ENCODE data around the gene HSF4.
A peak's percentile ranks its signal among the peaks of the same experiment; 100 is the strongest.

The HSF4 gene

GRCh38 chr16:67187175-67187890 is 22.8 kb downstream of the HSF4 start:
- no peak for DNase-seq

DNA sequence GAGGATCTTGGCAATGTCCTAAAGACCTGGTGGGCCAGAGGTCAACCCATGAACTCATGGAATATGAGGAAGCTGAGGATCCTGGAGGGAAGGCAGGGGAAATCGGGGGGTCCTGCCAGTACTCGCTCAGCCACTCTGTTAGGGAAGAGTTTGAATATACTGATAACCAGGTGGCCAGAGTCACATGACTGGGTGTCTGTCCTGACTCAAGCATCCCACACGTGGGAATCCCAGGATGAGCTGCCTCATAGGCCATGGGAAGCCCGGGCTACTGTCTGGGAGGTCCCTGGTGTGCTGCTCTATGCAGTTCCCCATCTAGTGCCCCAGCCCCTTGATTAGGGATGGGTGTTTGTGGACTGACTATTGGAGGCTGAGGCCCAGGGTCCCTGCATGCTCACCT is 23.8 kb downstream of the HSF4 start:
- DNase-seq, result no peak

DNA sequence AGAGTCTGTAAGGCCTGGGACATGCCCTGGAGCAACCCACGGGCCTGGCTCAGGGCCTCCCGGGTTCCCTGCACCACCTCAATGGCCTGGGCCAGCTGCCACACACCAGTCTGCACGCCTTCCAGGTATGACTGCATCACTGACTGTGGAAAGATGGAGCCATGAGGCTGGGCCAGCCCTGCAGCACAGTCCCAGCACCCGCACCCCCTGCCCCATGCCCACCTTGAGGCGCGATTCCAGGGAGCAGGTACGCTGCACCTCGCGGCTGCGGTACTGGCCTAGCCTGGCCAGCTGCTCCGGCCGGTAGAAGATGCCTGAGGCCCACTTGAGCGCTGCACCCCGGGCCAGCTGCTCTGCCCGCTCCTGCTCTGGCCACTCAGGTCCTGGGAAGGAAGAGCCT is 24.3 kb downstream of the HSF4 start:
- DNase-seq, result no peak

GRCh38 chr16:67190041-67190440 is 25.5 kb downstream of the HSF4 start, which contains the start of gene EXOC3L1:
EXOC3L1 (minus strand) TSS chr16:67190136; CDS start chr16:67189676, 460 bp downstream.
- DNase-seq, result no peak

GRCh38 chr16:67190448-67191399 is 26.2 kb downstream of the HSF4 start:
- DNase-seq, result no peak

- DNase-seq, result no peak
Measured at GRCh38 chr16:67191411-67191994, 27.0 kb downstream of the HSF4 start.

- DNase-seq, result peak; percentile 70
Measured at GRCh38 chr16:67191995-67192681, 27.6 kb downstream of the HSF4 start, which contains the start of gene E2F4. E2F4 (plus strand) TSS chr16:67192155; CDS start chr16:67192228, 73 bp downstream.

DNA sequence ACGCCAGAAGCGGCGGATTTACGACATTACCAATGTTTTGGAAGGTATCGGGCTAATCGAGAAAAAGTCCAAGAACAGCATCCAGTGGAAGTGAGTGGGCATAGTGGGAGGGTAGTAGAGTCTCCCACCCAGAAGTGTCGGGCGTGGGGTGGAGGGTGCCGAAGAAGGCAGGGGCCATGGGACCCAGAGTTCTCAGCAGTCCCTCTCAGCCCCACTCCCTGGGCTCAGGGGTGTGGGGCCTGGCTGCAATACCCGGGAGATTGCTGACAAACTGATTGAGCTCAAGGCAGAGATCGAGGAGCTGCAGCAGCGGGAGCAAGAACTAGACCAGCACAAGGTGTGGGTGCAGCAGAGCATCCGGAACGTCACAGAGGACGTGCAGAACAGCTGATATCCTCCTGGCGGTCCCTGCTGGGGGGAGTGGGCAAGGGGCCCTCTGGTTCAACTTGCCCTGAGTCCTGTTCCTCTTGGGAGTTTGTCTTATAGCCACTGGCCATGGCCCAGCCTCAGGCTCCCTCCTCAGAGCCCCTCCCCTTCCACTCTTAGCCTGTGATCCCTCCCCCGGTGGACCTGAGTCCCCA is 28.3 kb downstream of the HSF4 start:
- DNase-seq, result no peak

DNA sequence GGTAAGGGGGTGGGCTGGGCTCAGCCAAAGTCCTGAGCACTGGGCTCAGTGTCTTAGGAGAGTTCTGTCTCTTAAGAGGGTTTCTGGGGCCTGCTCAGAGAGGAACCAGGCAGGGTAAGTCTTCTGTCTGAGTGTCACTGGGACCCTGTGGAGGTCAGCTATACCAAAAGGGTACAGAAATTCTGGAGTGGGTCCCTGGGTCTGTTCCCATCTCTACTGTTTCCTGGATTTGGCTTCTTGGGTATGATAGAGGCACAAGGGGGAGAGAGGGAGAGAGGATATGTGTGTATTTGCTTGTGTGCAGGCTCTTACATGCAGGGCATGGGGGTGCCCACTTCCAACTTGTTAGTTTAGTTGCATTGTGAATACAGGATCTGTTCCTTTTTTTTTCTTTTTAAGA is 29.0 kb downstream of the HSF4 start:
- no peak for DNase-seq

GRCh38 chr16:67194260-67194659 is 29.7 kb downstream of the HSF4 start:
- no peak for DNase-seq

DNA sequence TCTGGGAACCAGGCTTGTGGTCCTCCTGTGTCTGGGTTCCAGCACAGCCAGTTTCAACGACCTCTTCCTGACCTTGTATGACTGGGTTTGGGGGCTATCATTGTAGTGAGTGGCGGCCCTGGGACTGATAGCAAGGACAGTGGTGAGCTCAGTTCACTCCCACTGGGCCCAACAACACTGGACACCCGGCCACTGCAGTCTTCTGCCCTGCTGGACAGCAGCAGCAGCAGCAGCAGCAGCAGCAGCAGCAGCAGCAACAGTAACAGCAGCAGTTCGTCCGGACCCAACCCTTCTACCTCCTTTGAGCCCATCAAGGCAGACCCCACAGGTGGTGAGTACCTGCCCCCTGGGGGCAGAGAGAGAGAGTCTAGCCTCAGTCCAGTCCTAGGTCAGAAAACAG is 31.1 kb downstream of the HSF4 start:
- DNase-seq, result no peak

- no peak for DNase-seq
Measured at GRCh38 chr16:67196881-67197280, 32.3 kb downstream of the HSF4 start.

- DNase-seq, result no peak
Measured at GRCh38 chr16:67197704-67198103, 33.2 kb downstream of the HSF4 start.

- DNase-seq, result peak; percentile 63
Measured at GRCh38 chr16:67198238-67198734, 33.7 kb downstream of the HSF4 start.

- peak; percentile 55 for DNase-seq
Measured at GRCh38 chr16:67199011-67199807, 34.7 kb downstream of the HSF4 start, which contains the start of gene ELMO3. ELMO3 (plus strand) TSS chr16:67199131; CDS start chr16:67199327, 196 bp downstream.

DNA sequence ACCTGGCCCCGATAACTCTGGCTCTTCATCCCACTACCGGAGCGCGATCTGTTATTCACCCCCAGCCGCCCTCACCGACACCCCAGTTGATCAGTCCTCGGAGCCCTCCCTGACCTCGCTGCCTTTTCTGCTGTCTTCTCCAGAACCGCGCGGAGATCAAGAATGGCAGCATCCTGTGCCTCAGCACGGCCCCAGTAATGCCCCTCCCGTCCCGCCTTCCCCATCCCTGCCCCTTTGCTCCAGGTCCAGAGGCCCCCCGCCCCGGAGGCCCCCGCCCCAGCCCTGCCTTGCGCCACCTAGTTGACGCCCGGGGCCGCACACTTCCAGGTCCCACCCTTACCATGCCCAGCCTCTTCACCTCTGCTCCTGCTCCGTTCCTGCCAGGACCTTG is 35.3 kb downstream of the HSF4 start:
- DNase-seq, result no peak

DNA sequence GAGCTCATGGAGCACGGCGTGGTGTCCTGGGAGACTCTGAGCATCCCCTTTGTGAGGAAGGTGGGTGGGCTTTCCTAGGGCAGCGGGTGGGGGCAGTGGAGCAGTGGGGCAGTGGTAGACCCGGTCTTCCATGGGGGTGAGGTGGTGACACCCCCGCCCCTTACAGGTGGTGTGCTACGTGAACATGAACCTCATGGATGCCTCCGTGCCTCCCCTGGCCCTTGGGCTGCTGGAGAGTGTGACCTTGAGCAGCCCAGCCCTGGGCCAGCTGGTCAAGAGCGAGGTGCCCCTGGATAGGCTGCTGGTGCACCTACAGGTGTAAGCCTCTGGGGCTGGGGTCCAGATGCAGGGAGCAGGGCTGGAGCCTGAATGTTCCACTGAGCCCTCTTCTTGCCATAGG is 35.9 kb downstream of the HSF4 start:
- no peak for DNase-seq

DNA sequence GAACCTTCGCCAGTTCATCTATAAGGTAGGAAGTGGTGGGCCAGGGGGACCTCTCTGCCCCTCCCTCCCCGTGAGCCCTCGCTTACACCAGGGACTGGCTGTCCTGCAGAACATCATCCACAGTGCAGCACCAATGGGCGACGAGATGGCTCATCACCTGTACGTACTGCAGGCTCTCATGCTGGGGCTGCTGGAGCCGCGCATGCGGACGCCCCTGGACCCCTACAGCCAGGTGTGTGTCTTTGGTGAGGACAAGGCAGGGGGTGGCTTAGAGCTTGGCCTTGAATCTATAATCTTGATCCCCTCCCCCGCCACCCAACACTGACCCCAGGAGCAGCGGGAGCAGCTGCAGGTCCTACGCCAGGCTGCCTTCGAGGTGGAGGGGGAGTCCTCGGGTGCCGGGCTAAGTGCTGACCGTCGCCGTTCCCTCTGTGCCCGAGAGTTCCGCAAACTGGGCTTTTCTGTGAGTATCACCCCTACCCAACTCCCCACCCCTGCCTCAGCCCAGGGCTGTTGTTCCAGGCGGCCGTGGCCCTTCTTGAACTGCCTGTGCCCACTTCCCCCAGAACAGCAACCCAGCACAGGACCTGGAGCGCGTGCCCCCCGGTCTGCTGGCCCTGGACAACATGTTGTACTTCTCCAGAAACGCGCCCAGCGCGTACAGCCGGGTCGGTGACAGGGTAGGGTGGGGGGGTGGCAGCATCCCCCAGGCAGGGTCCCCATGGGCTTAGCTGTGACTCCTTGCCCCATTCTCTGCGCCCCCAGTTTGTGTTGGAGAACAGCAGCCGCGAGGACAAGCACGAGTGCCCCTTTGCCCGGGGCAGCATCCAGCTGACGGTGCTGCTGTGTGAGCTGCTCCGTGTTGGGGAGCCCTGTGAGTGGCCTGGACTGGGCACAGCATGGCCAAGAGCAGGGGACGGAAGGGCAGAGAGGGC is 37.1 kb downstream of the HSF4 start:
- no peak for DNase-seq

DNA sequence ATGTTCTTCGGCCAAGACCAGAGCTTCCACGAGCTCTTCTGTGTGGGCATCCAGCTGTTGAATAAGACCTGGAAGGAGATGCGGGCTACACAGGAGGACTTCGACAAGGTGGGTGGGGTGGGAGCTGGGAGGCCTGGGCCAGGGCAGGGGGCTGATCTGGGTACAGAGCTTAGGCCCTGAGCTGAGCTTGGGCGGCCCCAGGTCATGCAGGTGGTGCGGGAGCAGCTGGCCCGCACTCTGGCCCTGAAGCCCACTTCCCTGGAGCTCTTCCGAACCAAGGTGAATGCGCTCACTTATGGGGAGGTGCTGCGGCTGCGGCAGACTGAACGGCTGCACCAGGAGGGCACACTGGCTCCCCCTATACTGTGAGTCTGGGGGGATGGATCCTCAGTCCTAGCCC is 37.9 kb downstream of the HSF4 start:
- no peak for DNase-seq

DNA sequence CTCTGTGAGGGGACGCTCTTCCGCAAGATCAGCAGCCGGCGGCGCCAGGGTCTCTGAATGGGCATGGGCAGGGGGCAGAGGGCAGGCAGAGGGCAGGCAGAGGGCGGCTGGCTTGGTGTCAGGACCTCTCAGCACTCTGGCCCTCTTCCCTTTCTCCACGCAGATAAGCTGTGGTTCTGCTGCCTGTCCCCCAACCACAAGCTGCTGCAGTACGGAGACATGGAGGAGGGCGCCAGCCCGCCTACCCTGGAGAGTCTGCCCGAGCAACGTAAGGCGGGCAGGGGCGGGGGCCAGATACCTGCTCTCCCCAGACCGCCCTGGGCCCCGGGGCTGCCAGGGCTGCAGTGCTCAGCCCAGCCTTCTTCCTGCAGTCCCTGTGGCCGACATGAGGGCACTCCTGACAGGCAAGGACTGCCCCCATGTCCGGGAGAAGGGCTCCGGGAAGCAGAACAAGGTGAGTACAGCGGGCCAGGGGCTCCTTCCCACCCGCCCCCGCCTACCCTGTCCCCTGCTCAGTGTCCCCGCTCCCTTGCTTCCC is 38.5 kb downstream of the HSF4 start:
- DNase-seq, result no peak

All from NCI-H1105 treated with DMSO at 0.1 percent for 48 hours (cell line).